ENCODE results near the gene SGMS1.

Gene SGMS1

GRCh38 chr10:50314169-50315071 is 309.3 kb downstream of the SGMS1 start:
- no peak overlapping the region for H3K9ac ChIP-seq (ENCODE audit: low read length)
- TF ChIP-seq EZH2 (IDR thresholded peaks at IDR 0.05; ENCODE audit: borderline replicate concordance, low read length) (no peak), CTCF (IDR thresholded peaks at IDR 0.05; ENCODE audit: low read length) (no peak)

GRCh38 chr10:50312464-50313437 is 311.0 kb downstream of the SGMS1 start:
- H3K27me3 ChIP-seq (ENCODE audit: insufficient read depth, low read length) = no peaks in the 10 kb centered on the region
- no peaks in the 10 kb centered on the region for H4K20me1 ChIP-seq (ENCODE audit: insufficient read depth, low read length)
- no peak overlapping the region for H3K4me2 ChIP-seq (ENCODE audit: low read length)
- H2AFZ ChIP-seq (ENCODE audit: low read length) = no peak overlapping the region
- no peaks in the 10 kb centered on the region; the same call in 1 of the 2 replicates for H3K36me3 ChIP-seq (ENCODE audit: insufficient read depth, low read length)
- H3K4me3 ChIP-seq (ENCODE audit: low read depth, low read length, poor library complexity, severe bottlenecking) = no peak overlapping the region
- no peak overlapping the region for H3K27ac ChIP-seq (ENCODE audit: low read depth, low read length, poor library complexity, severe bottlenecking)
- no peak overlapping the region for H3K9ac ChIP-seq (ENCODE audit: low read length)
- H3K79me2 ChIP-seq (ENCODE audit: insufficient read depth, low read length) = no peaks in the 10 kb centered on the region
- H3K9me3 ChIP-seq (ENCODE audit: low read length) = no peaks in the 10 kb centered on the region
- TF ChIP-seq CTCF (IDR thresholded peaks at IDR 0.05; ENCODE audit: low read length) (no peak), EZH2 (IDR thresholded peaks at IDR 0.05; ENCODE audit: borderline replicate concordance, low read length) (no peak)
- H3K4me1 ChIP-seq (ENCODE audit: insufficient read depth, low read length, severe bottlenecking) = peaks cover 9% of the 10 kb centered on the region
- H3F3A ChIP-seq (ENCODE audit: insufficient read depth, low read length) = no peaks in the 10 kb centered on the region
- no peaks in the 10 kb centered on the region for H3K9me2 ChIP-seq (ENCODE audit: low read depth, low read length)

More at GRCh38 chr10:50314169-50315071, 309.3 kb downstream of the SGMS1 start:
- no peak overlapping the region for H2AFZ ChIP-seq (ENCODE audit: low read length)
- no peaks in the 10 kb centered on the region for H4K20me1 ChIP-seq (ENCODE audit: insufficient read depth, low read length)
- no peaks in the 10 kb centered on the region; the same call in 1 of the 2 replicates for H3K36me3 ChIP-seq (ENCODE audit: insufficient read depth, low read length)
- H3K9me3 ChIP-seq (ENCODE audit: low read length) = no peaks in the 10 kb centered on the region
- H3K4me2 ChIP-seq (ENCODE audit: low read length) = no peak overlapping the region
- H3K79me2 ChIP-seq (ENCODE audit: insufficient read depth, low read length) = no peaks in the 10 kb centered on the region
- peaks cover 9% of the 10 kb centered on the region for H3K4me1 ChIP-seq (ENCODE audit: insufficient read depth, low read length, severe bottlenecking)
- H3K9me2 ChIP-seq (ENCODE audit: low read depth, low read length) = no peaks in the 10 kb centered on the region
- H3K27me3 ChIP-seq (ENCODE audit: insufficient read depth, low read length) = no peaks in the 10 kb centered on the region
- H3K4me3 ChIP-seq (ENCODE audit: low read depth, low read length, poor library complexity, severe bottlenecking) = no peak overlapping the region
- no peaks in the 10 kb centered on the region for H3F3A ChIP-seq (ENCODE audit: insufficient read depth, low read length)
- H3K27ac ChIP-seq (ENCODE audit: low read depth, low read length, poor library complexity, severe bottlenecking) = no peak overlapping the region

- H3K4me1 ChIP-seq (ENCODE audit: insufficient read depth, low read length, severe bottlenecking) = no peaks in the 10 kb centered on the region
- H3K9ac ChIP-seq (ENCODE audit: low read length) = no peak overlapping the region
- H3K79me2 ChIP-seq (ENCODE audit: insufficient read depth, low read length) = no peaks in the 10 kb centered on the region
- H3K27ac ChIP-seq (ENCODE audit: low read depth, low read length, poor library complexity, severe bottlenecking) = no peak overlapping the region
- no peaks in the 10 kb centered on the region for H3K9me2 ChIP-seq (ENCODE audit: low read depth, low read length)
- H3F3A ChIP-seq (ENCODE audit: insufficient read depth, low read length) = no peaks in the 10 kb centered on the region
- no peaks in the 10 kb centered on the region for H3K27me3 ChIP-seq (ENCODE audit: insufficient read depth, low read length)
- H4K20me1 ChIP-seq (ENCODE audit: insufficient read depth, low read length) = no peaks in the 10 kb centered on the region
- H3K36me3 ChIP-seq (ENCODE audit: insufficient read depth, low read length) = no peaks in the 10 kb centered on the region; the same call in 1 of the 2 replicates
- H3K4me2 ChIP-seq (ENCODE audit: low read length) = no peak overlapping the region
- H3K9me3 ChIP-seq (ENCODE audit: low read length) = no peaks in the 10 kb centered on the region
- peak; percentile 35; the same call in 1 of the 2 replicates for TF ChIP-seq CTCF (IDR thresholded peaks at IDR 0.05; ENCODE audit: low read length)
- TF ChIP-seq EZH2 (IDR thresholded peaks at IDR 0.05; ENCODE audit: borderline replicate concordance, low read length) = no peak
- no peak overlapping the region for H2AFZ ChIP-seq (ENCODE audit: low read length)
- no peak overlapping the region for H3K4me3 ChIP-seq (ENCODE audit: low read depth, low read length, poor library complexity, severe bottlenecking)
Observed at GRCh38 chr10:50310560-50311174, 313.1 kb downstream of the SGMS1 start.

All from OCI-LY1 (cell line).